ENCODE measurements around the gene CARS2. TPM values are rescaled to one million over a fixed set of nuclear protein-coding genes. Genes with fewer than 3 reads are reported as not detected.

CARS2 gene
- total RNA-seq, 1 experiment from 2014 or later = 70.9 TPM

GRCh38 chr13:110746438-110746837, 40.5 kb upstream of the CARS2 start:
- intact Hi-C loops (cut with micrococcal nuclease) = no loop called here
- Histone ChIP-seq H3K4me2 (ENCODE audit: low read length) (no peak overlapping the region), H3F3A (ENCODE audit: low read length, unreplicated experiment) (no peaks in the 10 kb centered on the region), H3K27me3 (ENCODE audit: low read length) (no peaks in the 10 kb centered on the region), H2AFZ (ENCODE audit: low read length) (no peak overlapping the region), H3K36me3 (ENCODE audit: low read depth, low read length) (no peaks in the 10 kb centered on the region), H3K9ac (ENCODE audit: low read length) (no peak overlapping the region), H3K9me3 (ENCODE audit: low read length) (no peaks in the 10 kb centered on the region), H3K27ac (ENCODE audit: low read length) (no peak overlapping the region), H3K9me2 (replicated peaks; ENCODE audit: low read length) (no peaks in the 10 kb centered on the region), H3K4me3 (ENCODE audit: low read length) (no peak overlapping the region), H4K20me1 (ENCODE audit: low read length) (no peaks in the 10 kb centered on the region), H3K4me1 (ENCODE audit: insufficient read depth, low read length) (peaks cover 4% of the 10 kb centered on the region), H3K79me2 (ENCODE audit: low read length) (no peaks in the 10 kb centered on the region)
- CTCF ChIA-PET = interaction anchor here (0.6 kb wide), 1 partner anchor 31 kb away, joined by 3 read pairs; no protein-coding TSS in a partner anchor
- POLR2A ChIA-PET (ENCODE audit: unreplicated experiment) = no interaction called here
- TF ChIP-seq EZH2phosphoT487 (IDR thresholded peaks at IDR 0.05; ENCODE audit: borderline replicate concordance, low read length) = no peak
- no peak for TF ChIP-seq EZH2 (IDR thresholded peaks at IDR 0.05; ENCODE audit: low read length, unreplicated experiment)
- TF ChIP-seq, protein P1, sequence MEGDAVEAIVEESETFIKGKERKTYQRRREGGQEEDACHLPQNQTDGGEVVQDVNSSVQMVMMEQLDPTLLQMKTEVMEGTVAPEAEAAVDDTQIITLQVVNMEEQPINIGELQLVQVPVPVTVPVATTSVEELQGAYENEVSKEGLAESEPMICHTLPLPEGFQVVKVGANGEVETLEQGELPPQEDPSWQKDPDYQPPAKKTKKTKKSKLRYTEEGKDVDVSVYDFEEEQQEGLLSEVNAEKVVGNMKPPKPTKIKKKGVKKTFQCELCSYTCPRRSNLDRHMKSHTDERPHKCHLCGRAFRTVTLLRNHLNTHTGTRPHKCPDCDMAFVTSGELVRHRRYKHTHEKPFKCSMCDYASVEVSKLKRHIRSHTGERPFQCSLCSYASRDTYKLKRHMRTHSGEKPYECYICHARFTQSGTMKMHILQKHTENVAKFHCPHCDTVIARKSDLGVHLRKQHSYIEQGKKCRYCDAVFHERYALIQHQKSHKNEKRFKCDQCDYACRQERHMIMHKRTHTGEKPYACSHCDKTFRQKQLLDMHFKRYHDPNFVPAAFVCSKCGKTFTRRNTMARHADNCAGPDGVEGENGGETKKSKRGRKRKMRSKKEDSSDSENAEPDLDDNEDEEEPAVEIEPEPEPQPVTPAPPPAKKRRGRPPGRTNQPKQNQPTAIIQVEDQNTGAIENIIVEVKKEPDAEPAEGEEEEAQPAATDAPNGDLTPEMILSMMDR (conservative IDR thresholded peaks at IDR 0.05; ENCODE audit: low read depth, low read length) = no peak
- ATAC-seq (0 out of 2 replicates have a peak, but pooled peaks have one; percentile 24), DNase-seq (no peak)
- BruUV-seq (replicated peaks) = no TSS peak

DNA sequence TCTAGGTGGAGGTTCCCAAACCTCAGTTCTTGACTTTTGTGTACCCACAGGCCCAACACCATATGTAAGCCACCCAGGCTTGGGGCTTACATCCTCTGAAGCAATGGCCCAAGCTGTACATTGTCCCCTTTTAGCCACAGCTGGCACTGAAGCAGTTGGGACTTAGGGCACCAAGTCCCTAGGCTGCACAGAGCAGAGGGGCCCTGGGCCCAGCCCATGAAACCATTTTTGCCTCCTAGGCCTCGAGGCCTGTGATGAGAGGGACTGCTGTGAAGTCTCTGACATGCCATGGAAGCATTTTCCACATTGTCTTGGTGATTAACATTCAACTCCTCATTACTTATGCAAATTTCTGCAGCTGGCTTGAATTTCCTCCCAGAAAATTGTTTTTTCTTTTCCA, 37.8 kb upstream of the CARS2 start:
- H3F3A ChIP-seq (ENCODE audit: low read length, unreplicated experiment) = no peaks in the 10 kb centered on the region
- H3K27me3 ChIP-seq (ENCODE audit: low read length) = no peaks in the 10 kb centered on the region
- no peaks in the 10 kb centered on the region for H3K36me3 ChIP-seq (ENCODE audit: low read depth, low read length)
- no peaks in the 10 kb centered on the region for H3K9me3 ChIP-seq (ENCODE audit: low read length)
- no peak overlapping the region for H3K4me2 ChIP-seq (ENCODE audit: low read length)
- intact Hi-C loops (cut with micrococcal nuclease) = no loop called here
- peaks cover 4% of the 10 kb centered on the region for H3K4me1 ChIP-seq (ENCODE audit: insufficient read depth, low read length)
- ATAC-seq (no peak), DNase-seq (no peak)
- H3K9me2 ChIP-seq (replicated peaks; ENCODE audit: low read length) = no peaks in the 10 kb centered on the region
- no peaks in the 10 kb centered on the region for H4K20me1 ChIP-seq (ENCODE audit: low read length)
- H3K4me3 ChIP-seq (ENCODE audit: low read length) = no peak overlapping the region
- ChIA-PET CTCF (no interaction called here), POLR2A (ENCODE audit: unreplicated experiment) (no interaction called here)
- no peaks in the 10 kb centered on the region for H3K79me2 ChIP-seq (ENCODE audit: low read length)
- BruUV-seq (replicated peaks) = no TSS peak
- TF ChIP-seq, protein P1 (conservative IDR thresholded peaks at IDR 0.05; ENCODE audit: low read depth, low read length) = no peak
- TF ChIP-seq EZH2phosphoT487 (IDR thresholded peaks at IDR 0.05; ENCODE audit: borderline replicate concordance, low read length) (no peak), EZH2 (IDR thresholded peaks at IDR 0.05; ENCODE audit: low read length, unreplicated experiment) (no peak)
- no peak overlapping the region for H3K9ac ChIP-seq (ENCODE audit: low read length)
- no peak overlapping the region for H3K27ac ChIP-seq (ENCODE audit: low read length)
- no peak overlapping the region for H2AFZ ChIP-seq (ENCODE audit: low read length)

DNA sequence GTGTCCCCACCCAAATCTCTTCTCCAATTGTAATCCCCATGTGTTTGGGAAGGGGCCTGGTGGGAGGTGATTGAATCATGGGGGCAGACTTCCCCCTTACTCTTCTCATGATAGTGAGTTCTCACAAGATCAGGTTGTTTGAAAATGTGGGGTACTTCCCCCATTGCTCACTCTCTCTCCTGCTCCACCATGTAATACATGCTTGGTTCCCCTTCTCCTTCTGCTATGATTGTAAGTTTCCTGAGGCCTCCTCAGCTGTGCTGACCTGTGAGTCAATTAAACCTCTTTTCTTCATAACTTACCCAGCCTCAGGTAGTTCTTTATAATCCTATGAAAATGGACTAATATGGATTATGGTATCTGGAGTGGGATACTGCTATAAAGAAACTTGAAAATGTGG, 31.6 kb upstream of the CARS2 start:
- no peak for ATAC-seq
- Histone ChIP-seq H3K4me2 (ENCODE audit: low read length) (no peak overlapping the region), H3K27me3 (ENCODE audit: low read length) (no peaks in the 10 kb centered on the region), H3K9me3 (ENCODE audit: low read length) (no peaks in the 10 kb centered on the region), H3K27ac (ENCODE audit: low read length) (no peak overlapping the region), H3K9me2 (replicated peaks; ENCODE audit: low read length) (no peaks in the 10 kb centered on the region), H3F3A (ENCODE audit: low read length, unreplicated experiment) (no peaks in the 10 kb centered on the region), H3K36me3 (ENCODE audit: low read depth, low read length) (no peaks in the 10 kb centered on the region), H2AFZ (ENCODE audit: low read length) (no peak overlapping the region), H4K20me1 (ENCODE audit: low read length) (no peaks in the 10 kb centered on the region), H3K79me2 (ENCODE audit: low read length) (no peaks in the 10 kb centered on the region), H3K9ac (ENCODE audit: low read length) (no peak overlapping the region), H3K4me3 (ENCODE audit: low read length) (no peak overlapping the region), H3K4me1 (ENCODE audit: insufficient read depth, low read length) (no peaks in the 10 kb centered on the region)
- CTCF ChIA-PET = no interaction called here
- DNase-seq = no peak
- no TSS peak for BruUV-seq (replicated peaks)
- no peak for TF ChIP-seq EZH2phosphoT487 (IDR thresholded peaks at IDR 0.05; ENCODE audit: borderline replicate concordance, low read length)
- no peak for TF ChIP-seq EZH2 (IDR thresholded peaks at IDR 0.05; ENCODE audit: low read length, unreplicated experiment)
- TF ChIP-seq, protein P1 (conservative IDR thresholded peaks at IDR 0.05; ENCODE audit: low read depth, low read length) = no peak
- intact Hi-C loops (cut with micrococcal nuclease) = no loop called here
- POLR2A ChIA-PET (ENCODE audit: unreplicated experiment) = no interaction called here
